GM12878 (cell line): ENCODE results near the gene ZNF530. TPM values are rescaled to one million over a fixed set of nuclear protein-coding genes. Genes with fewer than 3 reads are reported as not detected.

ENCODE experiments used
- ATAC-seq: fragments of 200-7000 bp; cut with Tn5 transposase; 3 replicates; pipeline ENCODE4 v1.9.1; 2020; ENCODE audit warnings: mild to moderate bottlenecking, moderate library complexity
- BruUV-seq: library from RNA; stranded (reverse); fragments of 400-500 nt; replicated peaks from 2 replicates; lab custom pipeline; 2021; lab: Mats Ljungman, UMichigan
- CTCF ChIA-PET: fragments of 300-600 bp; sonication (Branson Sonifier 250); formaldehyde crosslinking; extraction: SDS; loops from one replicate; lab custom pipeline; 2021; ENCODE audit warnings: inconsistent platforms; lab: Yijun Ruan, JAX
- POLR2A ChIA-PET: fragments of 350-600 bp; formaldehyde crosslinking; extraction: SDS; loops from one replicate; lab custom pipeline; 2021; ENCODE audit warnings: inconsistent platforms; lab: Charles Lee
- RAD21 ChIA-PET: fragments of 300-600 bp; sonication (Branson Sonifier 250); formaldehyde crosslinking; loops from one replicate; lab custom pipeline; 2023; ENCODE audit warnings: antibody characterized with exemption; ENCODE audit not compliant: unreplicated experiment; lab: Charles Lee
- SMC1A ChIA-PET: fragments of 300-600 bp; sonication (Branson Sonifier 250); formaldehyde crosslinking; loops from one replicate; lab custom pipeline; 2023; ENCODE audit not compliant: unreplicated experiment, uncharacterized antibody; lab: Charles Lee
- DNase-seq: peaks from one replicate; pipeline ENCODE4 v3.0.0-alpha.2; 2011; ENCODE audit warnings: low read depth, low spot score
- FAIRE-seq: peaks from 3 replicates; lab custom pipeline; 2011; peaks lifted over from hg19 to GRCh38; lab: Jason Lieb, UNC
- H2AFZ ChIP-seq: 2 replicates; pipeline ENCODE4 v1.6.0; 2011; ENCODE audit warnings: low read depth, low read length, control low read depth; ENCODE audit not compliant: control insufficient read depth
- H3K27ac ChIP-seq: 2 replicates; pipeline ENCODE4 v1.5.1; 2011; ENCODE audit warnings: control low read depth; ENCODE audit not compliant: control insufficient read depth, insufficient read depth
- H3K27me3 ChIP-seq, 2 experiments: replicated peaks in 1 of 2; 2 replicates each; pipeline versions ENCODE4 v1.6.0 to v1.6.1; 2011; ENCODE audit warnings: low read length in 1 of 2; ENCODE audit not compliant: control insufficient read depth in 2 of 2, insufficient read depth in 2 of 2
- H3K36me3 ChIP-seq, 2 experiments: 2 replicates each; pipeline ENCODE4 v1.5.1; 2011; ENCODE audit warnings: low read length in 1 of 2; ENCODE audit not compliant: control insufficient read depth in 2 of 2, insufficient read depth in 2 of 2
- H3K4me1 ChIP-seq: 2 replicates; pipeline ENCODE4 v1.6.1; 2011; ENCODE audit warnings: mild to moderate bottlenecking, low read length, moderate library complexity, mixed read lengths; ENCODE audit not compliant: control insufficient read depth, insufficient read depth
- H3K4me2 ChIP-seq: 2 replicates; pipeline ENCODE4 v1.6.0; 2011; ENCODE audit warnings: control low read depth; ENCODE audit not compliant: control insufficient read depth, insufficient read depth
- H3K4me3 ChIP-seq: fragments of 200-600 bp; sonication (generic); 2 replicates; pipeline ENCODE4 v1.5.1; 2016
- H3K79me2 ChIP-seq: 2 replicates; pipeline ENCODE4 v1.6.0; 2011; ENCODE audit warnings: low read length; ENCODE audit not compliant: control insufficient read depth, insufficient read depth
- H3K9ac ChIP-seq: 2 replicates; pipeline ENCODE4 v1.8.0; 2011; ENCODE audit warnings: low read length, control low read depth, mixed read lengths; ENCODE audit not compliant: control insufficient read depth, insufficient read depth
- H3K9me3 ChIP-seq: replicated peaks from 3 replicates; pipeline ENCODE4 v1.5.1; 2011; ENCODE audit warnings: mild to moderate bottlenecking, low read length; ENCODE audit not compliant: control insufficient read depth, insufficient read depth
- H4K20me1 ChIP-seq: 2 replicates; pipeline ENCODE4 v1.6.0; 2011; ENCODE audit not compliant: control insufficient read depth, insufficient read depth
- ETV6 ChIP-seq, 2 experiments: fragments of 450-650 bp in 1 of 2; IDR thresholded peaks in 1 of 2; conservative IDR thresholded peaks in 1 of 2; 2 replicates each; pipeline ENCODE4 v1.6.1; 2014; ENCODE audit warnings: antibody characterized with exemption in 1 of 2, borderline replicate concordance in 1 of 2, low read depth in 1 of 2, mild to moderate bottlenecking in 1 of 2, moderate library complexity in 1 of 2
- HDAC6 ChIP-seq: fragments of 200-600 bp; sonication (generic); IDR thresholded peaks from one replicate; pipeline ENCODE4 v1.8.0; 2017; ENCODE audit warnings: antibody characterized with exemption; ENCODE audit not compliant: unreplicated experiment
- HSF1 ChIP-seq: fragments of 150-350 bp; IDR thresholded peaks from 2 replicates; pipeline ENCODE4 v1.6.1; 2014; ENCODE audit warnings: mild to moderate bottlenecking, low read depth, low read length
- KLF5 ChIP-seq: fragments of 450-650 bp; IDR thresholded peaks from 2 replicates; pipeline ENCODE4 v1.6.1; 2014; ENCODE audit warnings: mild to moderate bottlenecking; ENCODE audit not compliant: partially characterized antibody
- MTA3 ChIP-seq: IDR thresholded peaks from 2 replicates; pipeline ENCODE4 v1.6.1; 2012; ENCODE audit warnings: low read length, inconsistent platforms, borderline replicate concordance
- SIX5 ChIP-seq: IDR thresholded peaks from 2 replicates; pipeline ENCODE4 v1.6.1; 2011; ENCODE audit warnings: mild to moderate bottlenecking, low read depth, low read length, moderate library complexity; ENCODE audit not compliant: severe bottlenecking
- SMAD5 ChIP-seq: IDR thresholded peaks from 2 replicates; pipeline ENCODE4 v1.6.1; 2016; ENCODE audit warnings: antibody characterized with exemption, low read depth
- SP1 ChIP-seq: IDR thresholded peaks from one replicate; pipeline ENCODE4 v1.6.1; 2011; ENCODE audit warnings: low read depth, low read length
- SREBF1 ChIP-seq: IDR thresholded peaks from 2 replicates; pipeline ENCODE4 v1.6.1; 2012; ENCODE audit warnings: mild to moderate bottlenecking, low read length
- WGBS: methylation state at CpG from one replicate; pipeline ENCODE4 v1.1.6; 2016; ENCODE audit warnings: low lambda C conversion rate; ENCODE audit not compliant: insufficient replicate concordance, insufficient coverage; ENCODE audit errors: missing lambda C conversion rate; 5-methylcytosine and 5-hydroxymethylcytosine counted together
- in situ Hi-C: fragments of 300-500 bp; cut with MboI; formaldehyde crosslinking; loops from 9 replicates; pipeline ENCODE4 v1.14.3; 2018; ENCODE audit warnings: mixed read lengths
- intact Hi-C: fragments of 100-400 bp; cut with micrococcal nuclease; formaldehyde crosslinking; loops from one replicate; pipeline ENCODE4 v1.14.2; 2022; ENCODE audit not compliant: unreplicated experiment
- polyA plus RNA-seq, 11 experiments: library from polyadenylated mRNA; depleted of rRNA in 4 of 11; unstranded in 6 of 11; stranded (reverse) in 5 of 11; fragments of >200 nt; fragmentation: Nextera tagmentation in 4 of 11; fragmentation: Illumina TruSeq in 1 of 11; extraction: Ambion mirVana in 4 of 11; extraction: Trizol in 1 of 11; gene quantifications; 1 replicate in 1 of 11; 2 replicates in 10 of 11; pipeline versions ENCODE4 v1.2.1 to v1.2.3, GENCODE V29; 2011 to 2016; ENCODE audit warnings: inconsistent platforms in 2 of 11, missing spikeins in 2 of 11, low read depth in 1 of 11
- total RNA-seq, 4 experiments: library from RNA; depleted of rRNA in 3 of 4; stranded (reverse); fragments of >200 nt in 3 of 4; fragmentation: Illumina TruSeq in 1 of 4; extraction: Trizol in 1 of 4; gene quantifications; 2 replicates each; pipeline versions ENCODE4 v1.2.1 to v1.2.3, GENCODE V29; 2013 to 2021
- TF ChIP-seq, protein P1 (sequence below): fragments of 450-650 bp; formaldehyde crosslinking; IDR thresholded peaks from 2 replicates; pipeline ENCODE4 v1.4.0; 2020; ENCODE audit warnings: mild to moderate bottlenecking, moderate library complexity

Gene ZNF530
- total and polyA plus RNA-seq, 10 of the 15 experiments (the other 5 are each of a cell fraction or from before 2014, with no cell fraction given): 1.9 to 9.3 (median 6.6) TPM

DNA sequence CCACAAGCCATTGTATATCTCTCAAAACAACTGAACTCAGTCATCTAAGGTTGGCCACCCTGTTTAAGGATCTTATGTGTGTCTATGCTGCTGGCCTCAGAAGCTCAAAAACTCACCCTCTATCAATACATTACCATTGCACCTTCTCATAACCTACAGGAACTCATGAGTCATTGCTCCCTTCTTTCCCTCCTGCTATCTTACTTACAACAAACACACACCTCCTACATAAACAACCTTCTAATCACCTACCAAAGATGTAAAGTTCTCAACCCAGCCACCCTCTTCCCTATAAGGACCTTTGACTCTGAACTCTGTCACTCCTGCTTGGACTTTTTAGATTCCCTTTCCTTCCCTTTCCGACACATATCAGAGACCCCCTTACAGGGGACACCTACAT, 55.8 kb downstream of the ZNF530 start:
- H3K79me2 ChIP-seq: no peaks in the 10 kb centered on the region
- POLR2A ChIA-PET: no interaction called here
- CTCF ChIA-PET: no interaction called here
- TF ChIP-seq KLF5 (no peak), HSF1 (no peak), ETV6 (conservative IDR thresholded peaks at IDR 0.05 in 1 of 2, IDR thresholded peaks at IDR 0.05 in 1 of 2; ENCODE audit: borderline replicate concordance in 1 of 2, low read depth in 1 of 2) (no peak), SIX5 (no peak), MTA3 (no peak), SMAD5 (no peak), SP1 (no peak), HDAC6 (no peak), SREBF1 (no peak)
- TF ChIP-seq, protein P1, sequence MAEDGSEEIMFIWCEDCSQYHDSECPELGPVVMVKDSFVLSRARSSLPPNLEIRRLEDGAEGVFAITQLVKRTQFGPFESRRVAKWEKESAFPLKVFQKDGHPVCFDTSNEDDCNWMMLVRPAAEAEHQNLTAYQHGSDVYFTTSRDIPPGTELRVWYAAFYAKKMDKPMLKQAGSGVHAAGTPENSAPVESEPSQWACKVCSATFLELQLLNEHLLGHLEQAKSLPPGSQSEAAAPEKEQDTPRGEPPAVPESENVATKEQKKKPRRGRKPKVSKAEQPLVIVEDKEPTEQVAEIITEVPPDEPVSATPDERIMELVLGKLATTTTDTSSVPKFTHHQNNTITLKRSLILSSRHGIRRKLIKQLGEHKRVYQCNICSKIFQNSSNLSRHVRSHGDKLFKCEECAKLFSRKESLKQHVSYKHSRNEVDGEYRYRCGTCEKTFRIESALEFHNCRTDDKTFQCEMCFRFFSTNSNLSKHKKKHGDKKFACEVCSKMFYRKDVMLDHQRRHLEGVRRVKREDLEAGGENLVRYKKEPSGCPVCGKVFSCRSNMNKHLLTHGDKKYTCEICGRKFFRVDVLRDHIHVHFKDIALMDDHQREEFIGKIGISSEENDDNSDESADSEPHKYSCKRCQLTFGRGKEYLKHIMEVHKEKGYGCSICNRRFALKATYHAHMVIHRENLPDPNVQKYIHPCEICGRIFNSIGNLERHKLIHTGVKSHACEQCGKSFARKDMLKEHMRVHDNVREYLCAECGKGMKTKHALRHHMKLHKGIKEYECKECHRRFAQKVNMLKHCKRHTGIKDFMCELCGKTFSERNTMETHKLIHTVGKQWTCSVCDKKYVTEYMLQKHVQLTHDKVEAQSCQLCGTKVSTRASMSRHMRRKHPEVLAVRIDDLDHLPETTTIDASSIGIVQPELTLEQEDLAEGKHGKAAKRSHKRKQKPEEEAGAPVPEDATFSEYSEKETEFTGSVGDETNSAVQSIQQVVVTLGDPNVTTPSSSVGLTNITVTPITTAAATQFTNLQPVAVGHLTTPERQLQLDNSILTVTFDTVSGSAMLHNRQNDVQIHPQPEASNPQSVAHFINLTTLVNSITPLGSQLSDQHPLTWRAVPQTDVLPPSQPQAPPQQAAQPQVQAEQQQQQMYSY (CRISPR knock-in tag): no peak
- H3K4me3 ChIP-seq: no peak overlapping the region
- intact Hi-C loops: no loop called here
- SMC1A ChIA-PET: no interaction called here
- RAD21 ChIA-PET: no interaction called here
- DNase-seq: no peak
- no peaks in the 10 kb centered on the region for H3K4me1 ChIP-seq
- FAIRE-seq: no peak
- no peaks in the 10 kb centered on the region for H3K36me3 ChIP-seq
- 75% methylated on average over 1 of the region's 1 CpG for WGBS
- no peak overlapping the region for H2AFZ ChIP-seq
- in situ Hi-C loops: no loop called here
- BruUV-seq: no TSS peak
- no peak overlapping the region for H3K9ac ChIP-seq
- H3K27me3 ChIP-seq: no peaks in the 10 kb centered on the region
- no peak overlapping the region for H3K27ac ChIP-seq
- H3K4me2 ChIP-seq: no peak overlapping the region
- H3K9me3 ChIP-seq: peaks cover 2% of the 10 kb centered on the region; the same call in 1 of the 3 replicates
- no peaks in the 10 kb centered on the region for H4K20me1 ChIP-seq
- ATAC-seq: no peak
